Natural killer cell (primary cell): ENCODE measurements around the gene ZNF786. TPM values are rescaled to one million over a fixed set of nuclear protein-coding genes. Genes with fewer than 3 reads are reported as not detected.
A peak's percentile ranks its signal among the peaks of the same experiment; 100 is the strongest.
"Not testable (repeated sequence)": the region's sequence is repeated elsewhere in the genome, so short reads cannot be mapped to it uniquely, and the experiment has no call there.

Experiments used
- ATAC-seq, 3 donors: fragments of 150-1000 bp in 2 of 3; fragments of 200-7000 bp in 1 of 3; cut with Tn5 transposase; 1 replicate in 1 of 3; 2 replicates in 2 of 3; pipeline ENCODE4 v1.10.0; 2021; ENCODE audit warnings: mild to moderate bottlenecking in 2 of 3, moderate library complexity in 2 of 3
- DNase-seq, 2 donors: peaks; one replicate each; pipeline versions ENCODE4 v3.0.0 to v3.0.0-alpha.2; 2013 to 2021; ENCODE audit warnings: mixed read lengths in 1 of 2
- H3K27ac ChIP-seq: one replicate; pipeline ENCODE4 v1.5.1; 2013; ENCODE audit warnings: mild to moderate bottlenecking, low read length
- H3K27me3 ChIP-seq: one replicate; pipeline ENCODE4 v1.6.1; 2013; ENCODE audit warnings: low read length; ENCODE audit not compliant: control insufficient read depth, insufficient read depth
- H3K36me3 ChIP-seq: one replicate; pipeline ENCODE4 v1.6.1; 2013; ENCODE audit warnings: low read length; ENCODE audit not compliant: control insufficient read depth, insufficient read depth
- H3K4me1 ChIP-seq: one replicate; pipeline ENCODE4 v1.6.1; 2013; ENCODE audit warnings: low read length; ENCODE audit not compliant: control insufficient read depth, insufficient read depth
- H3K4me3 ChIP-seq: one replicate; pipeline ENCODE4 v1.5.1; 2013; ENCODE audit warnings: low read length
- H3K9me3 ChIP-seq: one replicate; pipeline ENCODE4 v1.6.1; 2013; ENCODE audit warnings: low read length; ENCODE audit not compliant: control insufficient read depth, insufficient read depth
- H3K27ac Mint-ChIP-seq, 2 donors: one replicate each; pipeline ENCODE4 v1.8.0; 2022; ENCODE audit warnings: mild to moderate bottlenecking in 2 of 2, mixed read lengths in 2 of 2, moderate library complexity in 1 of 2
- H3K27me3 Mint-ChIP-seq, 2 donors: one replicate each; pipeline ENCODE4 v1.8.0; 2022; ENCODE audit warnings: low read depth in 2 of 2, mixed read lengths in 2 of 2
- H3K36me3 Mint-ChIP-seq: one replicate; pipeline ENCODE4 v1.8.0; 2022; ENCODE audit warnings: mixed read lengths
- H3K4me1 Mint-ChIP-seq, 2 donors: one replicate each; pipeline ENCODE4 v1.8.0; 2022; ENCODE audit warnings: mixed read lengths in 2 of 2
- H3K4me3 Mint-ChIP-seq: one replicate; pipeline ENCODE4 v1.8.0; 2022; ENCODE audit warnings: mild to moderate bottlenecking, moderate library complexity, mixed read lengths
- H3K9me3 Mint-ChIP-seq, 2 donors: one replicate each; pipeline ENCODE4 v1.8.0; 2022; ENCODE audit warnings: mixed read lengths in 2 of 2
- CTCF ChIP-seq: fragments of 200-600 bp; IDR thresholded peaks from one replicate; pipeline ENCODE4 v1.8.0; 2022; ENCODE audit warnings: antibody characterized with exemption
- WGBS: methylation state at CpG from one replicate; pipeline ENCODE4 v1.1.7; 2013; ENCODE audit warnings: missing lambda C conversion rate; ENCODE audit not compliant: insufficient coverage; 5-methylcytosine and 5-hydroxymethylcytosine counted together
- intact Hi-C: fragments of 100-400 bp; cut with micrococcal nuclease; formaldehyde crosslinking; loops from one replicate; pipeline ENCODE4 v1.14.2; 2022
- total RNA-seq, 4 donors: library from RNA; stranded (reverse); fragments of 120-200 nt in 1 of 4; gene quantifications; one replicate each; pipeline versions ENCODE4 v1.2.3 to v1.2.4, GENCODE V29; 2013 to 2022

Gene ZNF786
- total RNA-seq, 3 donors from 2014 or later (not counting 1 experiment from before 2014, with no cell fraction given) = 3.2 to 9.1 (median 4.6) TPM

- ATAC-seq = no peak
- Histone ChIP-seq H3K27me3 (no peaks in the 10 kb centered on the region), H3K36me3 (peaks cover 30% of the 10 kb centered on the region), H3K4me1 (peaks cover 21% of the 10 kb centered on the region), H3K9me3 (no peaks in the 10 kb centered on the region), H3K4me3 (no peak overlapping the region), H3K27ac (no peak overlapping the region)
- intact Hi-C loops = no loop called here
- Mint-ChIP-seq H3K9me3 (no peaks in the 10 kb centered on the region), H3K36me3 (no peaks in the 10 kb centered on the region), H3K4me1 (peaks cover 8 to 9% of the 10 kb centered on the region in 2 donors), H3K27me3 (no peaks in the 10 kb centered on the region), H3K27ac (no peak overlapping the region), H3K4me3 (peak overlapping the region; percentile 47)
- DNase-seq = peak in 1 of 2 donors; percentile 28
- TF ChIP-seq CTCF = no peak
- 69% methylated on average over 2 of the region's 4 CpGs for WGBS
Measured at GRCh38 chr7:149067869-149068268, 22.6 kb downstream of the ZNF786 start.

GRCh38 chr7:149063476-149063875 lies 27.0 kb downstream of the ZNF786 start:
- Mint-ChIP-seq H3K27me3 (no peaks in the 10 kb centered on the region), H3K9me3 (no peaks in the 10 kb centered on the region), H3K4me3 (peak overlapping the region; percentile 45), H3K4me1 (peaks cover 8 to 9% of the 10 kb centered on the region in 2 donors), H3K27ac (no peak overlapping the region), H3K36me3 (no peaks in the 10 kb centered on the region)
- Histone ChIP-seq H3K4me3 (no peak overlapping the region), H3K9me3 (no peaks in the 10 kb centered on the region), H3K36me3 (no peaks in the 10 kb centered on the region), H3K27ac (no peak overlapping the region), H3K27me3 (no peaks in the 10 kb centered on the region), H3K4me1 (peaks cover 14% of the 10 kb centered on the region)
- intact Hi-C loops = no loop called here
- ATAC-seq = no peak
- no peak for TF ChIP-seq CTCF
- DNase-seq = no peak

GRCh38 chr7:149062217-149062899 lies 28.2 kb downstream of the ZNF786 start:
- H3K4me1 Mint-ChIP-seq, H3K27ac Mint-ChIP-seq, H3K27me3 Mint-ChIP-seq, H3K36me3 ChIP-seq, H3K9me3 Mint-ChIP-seq, H3K4me3 ChIP-seq, ATAC-seq, H3K9me3 ChIP-seq, DNase-seq, H3K27ac ChIP-seq, H3K27me3 ChIP-seq, intact Hi-C loops, H3K4me3 Mint-ChIP-seq, H3K36me3 Mint-ChIP-seq: not testable (repeated sequence)
- 69% methylated on average over 10 of the region's 10 CpGs for WGBS
- H3K4me1 ChIP-seq = peaks cover 14% of the 10 kb centered on the region

GRCh38 chr7:149060156-149060555 lies 30.4 kb downstream of the ZNF786 start:
- no peak overlapping the region for H3K4me3 ChIP-seq
- no peak overlapping the region for H3K4me3 Mint-ChIP-seq
- no peak for TF ChIP-seq CTCF
- H3K9me3 Mint-ChIP-seq = no peaks in the 10 kb centered on the region
- H3K27ac Mint-ChIP-seq = no peak overlapping the region
- H3K27ac ChIP-seq = no peak overlapping the region
- no peaks in the 10 kb centered on the region for H3K36me3 ChIP-seq
- peaks cover 3 to 5% of the 10 kb centered on the region in 2 donors for H3K4me1 Mint-ChIP-seq
- H3K27me3 ChIP-seq = no peaks in the 10 kb centered on the region
- intact Hi-C loops = no loop called here
- peaks cover 8% of the 10 kb centered on the region for H3K4me1 ChIP-seq
- ATAC-seq (no peak), DNase-seq (no peak)
- no peaks in the 10 kb centered on the region for H3K36me3 Mint-ChIP-seq
- 81% methylated on average over 1 of the region's 1 CpG for WGBS
- H3K9me3 ChIP-seq = no peaks in the 10 kb centered on the region
- H3K27me3 Mint-ChIP-seq = no peaks in the 10 kb centered on the region
